ENCODE measurements around the gene OR1N1. TPM values are rescaled to one million over a fixed set of nuclear protein-coding genes. Genes with fewer than 3 reads are reported as not detected.

The OR1N1 gene
- total and polyA plus RNA-seq, 2 experiments from 2014 or later, result not detected

- TF ChIP-seq, protein P1, sequence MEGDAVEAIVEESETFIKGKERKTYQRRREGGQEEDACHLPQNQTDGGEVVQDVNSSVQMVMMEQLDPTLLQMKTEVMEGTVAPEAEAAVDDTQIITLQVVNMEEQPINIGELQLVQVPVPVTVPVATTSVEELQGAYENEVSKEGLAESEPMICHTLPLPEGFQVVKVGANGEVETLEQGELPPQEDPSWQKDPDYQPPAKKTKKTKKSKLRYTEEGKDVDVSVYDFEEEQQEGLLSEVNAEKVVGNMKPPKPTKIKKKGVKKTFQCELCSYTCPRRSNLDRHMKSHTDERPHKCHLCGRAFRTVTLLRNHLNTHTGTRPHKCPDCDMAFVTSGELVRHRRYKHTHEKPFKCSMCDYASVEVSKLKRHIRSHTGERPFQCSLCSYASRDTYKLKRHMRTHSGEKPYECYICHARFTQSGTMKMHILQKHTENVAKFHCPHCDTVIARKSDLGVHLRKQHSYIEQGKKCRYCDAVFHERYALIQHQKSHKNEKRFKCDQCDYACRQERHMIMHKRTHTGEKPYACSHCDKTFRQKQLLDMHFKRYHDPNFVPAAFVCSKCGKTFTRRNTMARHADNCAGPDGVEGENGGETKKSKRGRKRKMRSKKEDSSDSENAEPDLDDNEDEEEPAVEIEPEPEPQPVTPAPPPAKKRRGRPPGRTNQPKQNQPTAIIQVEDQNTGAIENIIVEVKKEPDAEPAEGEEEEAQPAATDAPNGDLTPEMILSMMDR (conservative IDR thresholded peaks at IDR 0.05; ENCODE audit: low read depth in 2 of 2), result no peak
- TF ChIP-seq CREB1 (CRISPR knock-in tag; IDR thresholded peaks at IDR 0.05; ENCODE audit: low read depth), result no peak
- no peak for TF ChIP-seq ZNF114 (CRISPR knock-in tag; IDR thresholded peaks at IDR 0.05)
- no peak for TF ChIP-seq EZH2 (IDR thresholded peaks at IDR 0.05; ENCODE audit: low read depth, unreplicated experiment)
- no peak for TF ChIP-seq STAT1 (IDR thresholded peaks at IDR 0.05; ENCODE audit: unreplicated experiment)
- TF ChIP-seq POLR2AphosphoS5 (IDR thresholded peaks at IDR 0.05; ENCODE audit: low read depth), result no peak
- TF ChIP-seq NANOG (IDR thresholded peaks at IDR 0.05; ENCODE audit: borderline replicate concordance), result no peak
- TF ChIP-seq ETS1 (IDR thresholded peaks at IDR 0.05), result no peak
- no peak for TF ChIP-seq ZNF331 (CRISPR knock-in tag; IDR thresholded peaks at IDR 0.05; ENCODE audit: low read depth)
Measured at GRCh38 chr9:122562134-122562760, 35.2 kb upstream of the OR1N1 start (continued).

DNA sequence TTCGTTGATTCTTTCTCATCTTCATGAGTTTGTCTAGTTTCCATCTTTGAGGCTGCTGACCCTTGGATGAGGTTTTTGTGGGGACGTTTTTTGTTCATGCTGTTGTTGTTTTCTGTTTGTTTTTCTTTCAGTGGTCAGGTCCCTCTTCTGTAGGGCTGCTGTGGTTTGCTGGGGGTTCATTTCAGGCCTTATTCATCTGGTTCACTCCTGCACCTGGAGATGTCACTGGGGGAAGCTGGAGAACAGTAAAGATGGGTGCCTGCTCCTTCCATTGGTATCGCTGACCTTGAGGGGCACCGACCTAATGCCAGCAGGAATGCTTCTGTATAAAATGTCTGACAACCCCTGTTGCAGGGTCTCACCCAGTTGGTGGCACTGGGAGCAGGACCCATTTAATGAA, 34.4 kb upstream of the OR1N1 start:
- Histone ChIP-seq H3K36me3 (ENCODE audit: insufficient read depth) (no peaks in the 10 kb centered on the region), H3K4me3 (no peak overlapping the region), H3K9me2 (ENCODE audit: insufficient read depth) (no peaks in the 10 kb centered on the region), H3F3A (replicated peaks; ENCODE audit: low read depth) (no peaks in the 10 kb centered on the region), H3K4me2 (no peak overlapping the region), H3K27me3 (ENCODE audit: insufficient read depth) (0 out of 2 replicates have a peak, but pooled peaks cover 8% of the 10 kb centered on the region), H3K79me2 (replicated peaks; ENCODE audit: insufficient read depth) (no peaks in the 10 kb centered on the region), H4K20me1 (replicated peaks; ENCODE audit: insufficient read depth) (no peaks in the 10 kb centered on the region), H2AFZ (no peak overlapping the region), H3K4me1 (ENCODE audit: insufficient read depth) (no peaks in the 10 kb centered on the region), H3K27ac (ENCODE audit: low read depth) (no peak overlapping the region)
- no peaks in the 10 kb centered on the region for H3K27me3 Mint-ChIP-seq (ENCODE audit: insufficient read depth, low read depth, poor library complexity)
- DNase-seq (ENCODE audit: low spot score) (no peak), ATAC-seq (no peak)
- H3K4me1 Mint-ChIP-seq, result no peaks in the 10 kb centered on the region
- H3K9me3 Mint-ChIP-seq, result peaks cover 79% of the 10 kb centered on the region
- H3K4me3 Mint-ChIP-seq, result no peak overlapping the region
- no peak overlapping the region for H3K27ac Mint-ChIP-seq
- peaks cover 12% of the 10 kb centered on the region for H3K36me3 Mint-ChIP-seq (ENCODE audit: low read depth)
- no peak for TF ChIP-seq CREB1 (CRISPR knock-in tag; IDR thresholded peaks at IDR 0.05; ENCODE audit: low read depth)
- no peak for TF ChIP-seq ZNF331 (CRISPR knock-in tag; IDR thresholded peaks at IDR 0.05; ENCODE audit: low read depth)
- TF ChIP-seq, protein P2, sequence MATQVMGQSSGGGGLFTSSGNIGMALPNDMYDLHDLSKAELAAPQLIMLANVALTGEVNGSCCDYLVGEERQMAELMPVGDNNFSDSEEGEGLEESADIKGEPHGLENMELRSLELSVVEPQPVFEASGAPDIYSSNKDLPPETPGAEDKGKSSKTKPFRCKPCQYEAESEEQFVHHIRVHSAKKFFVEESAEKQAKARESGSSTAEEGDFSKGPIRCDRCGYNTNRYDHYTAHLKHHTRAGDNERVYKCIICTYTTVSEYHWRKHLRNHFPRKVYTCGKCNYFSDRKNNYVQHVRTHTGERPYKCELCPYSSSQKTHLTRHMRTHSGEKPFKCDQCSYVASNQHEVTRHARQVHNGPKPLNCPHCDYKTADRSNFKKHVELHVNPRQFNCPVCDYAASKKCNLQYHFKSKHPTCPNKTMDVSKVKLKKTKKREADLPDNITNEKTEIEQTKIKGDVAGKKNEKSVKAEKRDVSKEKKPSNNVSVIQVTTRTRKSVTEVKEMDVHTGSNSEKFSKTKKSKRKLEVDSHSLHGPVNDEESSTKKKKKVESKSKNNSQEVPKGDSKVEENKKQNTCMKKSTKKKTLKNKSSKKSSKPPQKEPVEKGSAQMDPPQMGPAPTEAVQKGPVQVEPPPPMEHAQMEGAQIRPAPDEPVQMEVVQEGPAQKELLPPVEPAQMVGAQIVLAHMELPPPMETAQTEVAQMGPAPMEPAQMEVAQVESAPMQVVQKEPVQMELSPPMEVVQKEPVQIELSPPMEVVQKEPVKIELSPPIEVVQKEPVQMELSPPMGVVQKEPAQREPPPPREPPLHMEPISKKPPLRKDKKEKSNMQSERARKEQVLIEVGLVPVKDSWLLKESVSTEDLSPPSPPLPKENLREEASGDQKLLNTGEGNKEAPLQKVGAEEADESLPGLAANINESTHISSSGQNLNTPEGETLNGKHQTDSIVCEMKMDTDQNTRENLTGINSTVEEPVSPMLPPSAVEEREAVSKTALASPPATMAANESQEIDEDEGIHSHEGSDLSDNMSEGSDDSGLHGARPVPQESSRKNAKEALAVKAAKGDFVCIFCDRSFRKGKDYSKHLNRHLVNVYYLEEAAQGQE (IDR thresholded peaks at IDR 0.05; ENCODE audit: unreplicated experiment), result no peak
- TF ChIP-seq, protein P1 (conservative IDR thresholded peaks at IDR 0.05; ENCODE audit: low read depth in 2 of 2), result no peak
- TF ChIP-seq JUNB (IDR thresholded peaks at IDR 0.05; ENCODE audit: unreplicated experiment), result no peak
- no peak for TF ChIP-seq STAT1 (IDR thresholded peaks at IDR 0.05; ENCODE audit: unreplicated experiment)
- no peak for TF ChIP-seq EZH2phosphoT487 (IDR thresholded peaks at IDR 0.05; ENCODE audit: unreplicated experiment)
